NCI-H2227 (cell line): ENCODE results near the gene HDAC4.

Source experiments
- DNase-seq: peaks from one replicate; lab custom pipeline; 2025; ENCODE audit not compliant: unreplicated experiment; lab: John Stamatoyannopoulos, UW

The HDAC4 gene

DNA sequence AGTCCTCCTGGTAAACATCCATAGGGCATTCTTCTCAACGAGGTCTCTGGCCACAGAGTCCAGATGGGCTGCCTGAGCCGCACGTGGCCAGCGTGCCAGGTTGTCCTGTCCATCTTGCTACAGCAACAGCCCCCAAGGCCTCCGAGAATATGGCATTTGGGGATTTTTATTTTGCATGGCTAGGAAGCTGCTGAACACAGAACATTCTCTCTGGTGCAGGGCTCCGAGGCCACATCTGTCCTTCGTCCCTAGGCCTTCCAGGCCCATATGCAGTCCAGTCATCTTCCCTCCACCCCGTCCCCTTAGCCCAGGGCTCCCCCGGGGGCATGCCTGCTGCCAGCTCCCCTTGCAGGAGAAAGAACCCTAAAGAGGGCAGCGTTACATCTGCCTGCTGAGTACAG lies 2.3 kb downstream of the HDAC4 start:
- DNase-seq = no peak

DNA sequence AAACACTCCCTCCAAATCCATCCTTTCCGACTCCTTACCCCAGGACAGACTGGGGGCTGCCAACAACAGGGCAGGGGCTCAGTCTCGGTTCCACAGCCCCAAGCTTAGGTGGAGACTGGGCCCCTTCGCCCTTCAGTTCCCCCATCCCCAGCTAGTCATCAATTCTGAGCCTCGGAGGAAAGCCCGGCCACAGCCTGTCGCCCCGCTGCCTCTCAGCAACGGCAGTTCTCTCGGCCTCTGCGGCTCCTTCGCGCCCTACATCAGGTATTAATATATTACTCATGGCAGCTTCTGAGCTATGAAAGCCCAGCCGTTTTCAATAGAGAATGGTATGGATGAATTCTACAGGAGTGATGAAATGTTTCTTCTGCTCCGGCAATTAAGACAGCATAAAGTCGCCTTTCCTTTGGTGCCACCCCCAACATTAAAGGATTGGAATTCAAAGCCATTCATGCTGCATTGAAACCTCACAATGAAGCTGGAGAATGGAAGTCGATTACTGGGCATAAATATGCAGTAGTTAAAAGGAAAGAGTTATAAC lies 2.8 kb downstream of the HDAC4 start:
- no peak for DNase-seq

DNA sequence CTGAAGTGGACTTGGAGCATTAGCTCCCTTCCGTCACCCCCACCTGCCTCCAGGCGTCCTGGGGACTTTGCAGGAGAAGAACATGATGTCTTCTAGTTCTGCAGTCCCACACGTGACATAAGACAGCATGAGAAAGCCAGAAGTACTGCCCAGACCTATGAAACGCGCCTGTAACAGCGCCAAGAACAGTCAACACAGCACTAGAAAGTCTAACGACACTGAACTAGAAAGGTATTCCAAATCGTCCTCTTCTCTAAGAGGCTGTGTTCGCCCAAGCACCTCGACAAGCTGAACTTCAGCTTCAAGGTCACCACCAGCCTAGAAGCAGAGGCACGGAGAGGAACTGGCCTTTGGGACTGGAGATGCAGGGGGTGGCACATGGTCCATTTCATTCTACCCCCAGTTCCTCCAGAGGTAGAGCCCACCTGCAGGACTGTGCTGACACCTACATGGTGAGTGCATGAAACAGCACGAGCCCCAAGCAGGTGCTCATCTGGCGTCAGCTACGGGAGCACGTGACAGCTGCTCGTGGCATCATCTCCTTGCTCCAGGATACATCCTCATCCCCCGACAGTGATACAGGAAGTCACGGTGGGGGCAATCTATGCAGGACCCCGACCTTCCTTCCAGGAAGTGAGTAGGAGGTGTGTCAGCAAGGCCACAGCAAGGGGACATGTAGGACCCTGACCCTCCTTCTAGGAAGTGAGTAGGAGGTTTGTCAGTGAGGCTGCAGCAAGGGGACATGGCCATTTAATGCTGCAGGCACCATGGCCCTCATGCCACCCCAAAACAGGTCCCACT lies 3.7 kb downstream of the HDAC4 start:
- no peak for DNase-seq

DNA sequence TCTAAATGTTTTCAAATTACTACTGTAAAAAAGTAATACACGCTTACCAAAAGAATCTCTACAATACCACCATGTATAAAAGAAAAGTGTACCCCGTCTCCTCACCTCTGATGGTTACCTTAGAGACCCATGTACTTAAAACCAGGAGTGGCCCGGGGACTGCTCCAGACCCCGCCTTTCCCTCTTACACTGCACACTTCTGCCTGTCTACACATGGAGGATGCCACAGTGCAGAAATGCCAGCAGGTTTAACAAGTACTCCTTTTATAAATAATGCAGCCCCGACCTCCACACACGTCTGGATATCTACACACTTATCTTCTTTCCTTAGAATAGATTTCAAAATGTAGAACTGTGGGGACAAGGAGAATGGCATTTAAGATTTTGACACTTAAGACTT lies 5.3 kb downstream of the HDAC4 start:
- DNase-seq = no peak

DNA sequence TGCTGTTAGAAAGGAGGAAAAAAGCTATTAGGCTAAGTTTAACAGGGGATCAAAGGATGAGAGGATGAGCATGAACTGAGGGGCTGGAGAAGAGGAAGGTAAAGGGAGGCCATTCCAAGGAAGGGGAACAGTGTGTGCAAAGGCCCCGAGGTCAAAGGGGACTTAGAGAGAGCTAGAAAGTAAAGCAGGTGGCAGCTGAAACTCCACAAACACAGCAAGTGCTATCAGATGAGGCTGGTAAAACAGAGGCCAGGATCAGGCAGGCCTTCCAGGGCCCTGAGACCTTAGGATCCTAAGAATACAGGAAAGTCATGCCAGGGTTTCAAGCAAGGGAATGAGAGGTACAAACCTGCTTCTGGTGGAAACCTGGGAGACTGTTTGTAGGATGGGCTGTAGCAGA lies 5.8 kb downstream of the HDAC4 start:
- DNase-seq = no peak

DNA sequence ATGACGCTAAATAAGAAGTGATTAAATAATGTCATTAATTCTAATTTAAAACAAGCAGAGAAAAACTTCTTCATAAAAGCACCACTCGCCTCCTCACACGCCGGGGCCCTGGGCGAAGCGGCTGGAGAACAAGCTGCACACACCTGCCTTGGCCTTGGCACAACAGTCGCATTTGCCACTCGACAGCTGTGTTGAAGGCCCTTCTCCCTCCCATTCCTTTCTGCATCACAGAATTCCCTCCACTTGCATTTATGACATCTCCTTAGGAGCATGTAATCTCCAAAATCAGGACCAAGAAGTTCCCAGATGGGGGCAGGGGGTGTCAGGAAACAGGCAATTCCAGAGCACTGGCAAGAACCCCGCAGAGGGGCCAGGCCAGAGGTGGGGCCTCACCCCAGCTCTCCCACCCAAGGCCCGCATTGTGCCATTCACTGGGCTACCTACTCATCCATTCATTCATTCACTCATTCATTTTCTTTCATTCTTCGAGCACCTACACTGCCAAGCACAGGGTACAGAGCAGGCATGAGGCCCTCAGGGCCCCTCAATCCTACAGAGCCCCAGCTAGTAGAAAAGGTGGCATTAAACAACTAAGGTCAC lies 6.4 kb downstream of the HDAC4 start:
- DNase-seq = no peak

DNA sequence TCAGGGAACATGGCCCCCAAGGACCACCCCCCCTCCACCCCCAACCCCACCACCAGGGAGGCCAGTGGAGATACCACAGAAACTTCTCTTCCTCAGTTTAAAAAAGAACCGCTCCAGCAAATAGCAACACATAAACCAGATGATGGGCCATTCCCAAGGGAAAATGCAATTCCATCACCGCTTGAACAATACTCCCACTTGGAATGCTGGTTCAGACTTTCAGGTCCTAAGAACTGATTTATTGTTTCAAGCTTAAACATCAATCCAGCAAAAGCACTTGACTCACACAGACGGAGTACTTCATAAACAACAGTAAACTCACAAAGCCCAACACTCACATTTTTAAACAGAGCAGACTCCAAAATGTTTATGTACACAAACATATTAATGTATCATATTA lies 6.9 kb downstream of the HDAC4 start:
- DNase-seq = no peak

DNA sequence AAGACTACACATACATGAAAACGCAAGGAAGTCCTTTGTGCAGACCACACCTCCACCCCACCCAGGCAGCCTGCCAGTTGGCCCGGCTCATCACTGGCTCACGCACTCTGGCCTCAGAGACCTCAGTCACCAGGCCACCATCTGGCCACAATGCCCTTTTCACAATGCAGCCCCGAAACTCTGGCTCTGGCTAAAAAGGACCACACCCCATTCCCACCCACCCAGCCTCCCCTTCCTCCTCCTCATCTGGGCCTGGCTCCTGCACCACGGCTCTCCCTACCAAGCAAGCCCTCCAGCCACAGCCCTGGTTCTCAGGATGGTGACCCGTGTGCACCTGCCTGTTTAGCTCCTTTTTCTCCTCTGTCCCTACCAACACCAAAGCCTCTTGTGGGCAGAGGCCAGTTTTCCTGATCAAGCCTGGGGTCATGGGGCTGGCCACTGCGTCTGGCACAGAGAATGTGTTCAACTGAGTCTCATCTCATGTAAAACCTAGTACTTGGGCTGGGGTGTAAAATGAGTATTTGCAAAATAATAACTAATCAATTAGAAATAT lies 7.4 kb downstream of the HDAC4 start:
- DNase-seq = no peak

DNA sequence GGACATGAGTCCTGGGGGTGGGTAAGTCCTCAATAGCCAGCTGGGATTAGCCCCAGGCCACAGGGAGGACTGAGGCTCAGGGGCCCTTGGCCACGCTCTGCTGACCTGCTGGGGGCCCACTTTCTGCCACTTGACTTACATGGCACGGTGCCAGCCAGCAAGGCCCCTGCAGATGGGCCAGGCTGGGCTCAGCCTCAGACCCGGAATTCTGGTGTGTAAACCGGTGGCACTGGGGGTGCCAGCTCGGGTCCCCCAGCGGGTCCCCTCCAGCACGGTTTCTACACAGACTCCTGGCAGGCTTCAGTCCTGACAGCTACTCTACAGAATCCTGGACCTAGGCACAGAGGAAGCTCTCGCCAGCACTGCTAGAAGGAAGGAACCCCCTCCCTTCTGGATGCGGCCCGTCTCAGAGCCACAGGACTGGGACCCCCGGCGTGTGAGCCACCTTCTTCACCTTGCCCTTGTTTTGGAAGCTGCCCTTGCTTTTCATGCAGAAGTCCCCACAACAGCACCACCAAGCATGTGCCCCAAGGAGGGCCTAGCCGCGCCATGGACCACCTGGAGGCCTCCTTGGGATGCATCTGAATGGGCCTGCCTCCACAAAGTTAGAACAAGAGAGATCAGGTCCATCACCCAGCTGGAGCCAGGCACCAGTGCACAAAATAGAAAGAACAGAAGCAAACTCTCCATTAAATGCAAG lies 8.0 kb downstream of the HDAC4 start:
- DNase-seq = no peak

DNA sequence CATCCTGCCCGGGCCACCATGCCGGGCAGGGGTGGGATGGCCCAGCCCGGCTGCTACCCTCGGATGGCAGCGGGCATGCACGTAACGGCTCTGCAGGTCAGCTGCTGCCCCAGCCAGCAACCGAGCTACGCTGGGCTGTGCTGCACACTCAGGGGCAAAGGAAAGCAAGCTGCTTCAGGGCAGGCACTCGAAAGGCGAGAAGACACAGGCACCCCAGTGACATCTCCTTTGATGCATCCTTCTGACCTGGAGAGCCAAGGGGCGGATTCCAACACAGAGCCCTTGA lies 8.8 kb downstream of the HDAC4 start:
- no peak for DNase-seq

DNA sequence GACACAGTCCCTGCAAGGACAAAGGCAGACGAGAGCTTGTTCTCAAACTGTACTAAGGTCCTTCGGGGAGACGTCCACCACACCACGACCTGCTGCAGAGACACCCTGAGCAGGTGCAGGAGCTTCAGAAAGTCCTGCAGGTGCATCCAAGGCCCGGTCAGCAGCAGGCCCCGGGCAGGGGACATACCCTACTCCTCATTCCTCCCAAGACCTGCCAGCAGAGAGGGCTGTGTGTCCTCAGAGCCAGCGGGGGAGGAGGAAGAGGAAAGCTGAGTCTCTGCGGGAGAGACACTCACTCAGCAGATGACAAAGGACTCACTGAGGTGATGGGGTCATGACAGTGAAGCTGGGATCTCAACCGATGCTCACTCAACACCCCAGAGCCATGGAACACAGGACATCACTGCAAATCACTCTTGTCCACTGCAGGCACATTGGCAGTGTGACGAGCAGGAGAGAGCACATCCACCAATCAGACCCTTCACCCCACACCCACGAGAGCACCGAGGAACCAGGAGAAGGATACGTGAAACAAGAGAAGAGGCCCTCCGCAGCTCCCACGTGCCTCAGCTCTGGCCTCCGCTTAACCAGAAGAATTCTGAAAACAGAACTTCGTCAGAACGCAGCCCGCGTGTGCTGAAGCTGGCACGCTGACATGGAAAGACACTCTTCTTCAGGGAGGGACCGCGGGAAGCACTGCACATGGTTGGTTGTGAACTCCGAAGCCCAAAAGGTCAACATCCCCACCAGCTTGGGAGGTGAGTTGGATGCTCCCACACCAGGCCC lies 9.3 kb downstream of the HDAC4 start:
- no peak for DNase-seq

DNA sequence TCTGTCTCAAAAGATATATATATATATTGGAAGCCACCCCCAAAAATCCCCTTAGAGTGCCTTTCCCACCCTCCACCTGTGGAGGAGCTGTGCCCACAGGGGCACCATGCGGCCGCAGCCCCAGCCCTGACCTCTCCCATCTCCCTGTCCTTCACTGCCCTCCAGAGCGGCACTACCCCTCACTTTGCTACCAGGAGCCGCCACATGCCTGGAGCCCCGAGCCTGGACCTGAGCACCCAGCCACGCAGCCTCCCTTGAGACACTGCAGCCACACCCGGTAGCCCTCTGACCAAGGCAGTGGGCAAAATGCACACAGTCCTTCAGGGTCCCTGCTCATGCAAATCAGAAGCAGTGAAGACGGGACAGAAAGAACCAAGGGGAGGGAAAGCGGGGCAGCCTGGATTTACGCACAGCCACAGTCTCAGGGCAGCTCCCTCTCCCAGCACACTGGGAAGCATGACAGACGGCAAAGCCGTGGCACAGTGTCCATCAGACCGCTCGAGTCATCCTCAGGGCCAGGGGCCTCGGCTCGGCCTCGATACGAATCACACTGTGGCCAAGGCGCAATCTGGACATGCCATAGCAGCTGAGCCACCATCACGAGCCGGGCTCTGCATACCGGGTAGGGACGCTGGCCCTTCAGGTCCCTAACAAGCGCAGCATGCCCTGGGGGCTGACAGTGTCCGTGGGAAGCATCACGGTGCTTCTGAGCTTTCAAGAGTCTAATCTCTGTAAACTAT lies 10.1 kb downstream of the HDAC4 start:
- DNase-seq = no peak

DNA sequence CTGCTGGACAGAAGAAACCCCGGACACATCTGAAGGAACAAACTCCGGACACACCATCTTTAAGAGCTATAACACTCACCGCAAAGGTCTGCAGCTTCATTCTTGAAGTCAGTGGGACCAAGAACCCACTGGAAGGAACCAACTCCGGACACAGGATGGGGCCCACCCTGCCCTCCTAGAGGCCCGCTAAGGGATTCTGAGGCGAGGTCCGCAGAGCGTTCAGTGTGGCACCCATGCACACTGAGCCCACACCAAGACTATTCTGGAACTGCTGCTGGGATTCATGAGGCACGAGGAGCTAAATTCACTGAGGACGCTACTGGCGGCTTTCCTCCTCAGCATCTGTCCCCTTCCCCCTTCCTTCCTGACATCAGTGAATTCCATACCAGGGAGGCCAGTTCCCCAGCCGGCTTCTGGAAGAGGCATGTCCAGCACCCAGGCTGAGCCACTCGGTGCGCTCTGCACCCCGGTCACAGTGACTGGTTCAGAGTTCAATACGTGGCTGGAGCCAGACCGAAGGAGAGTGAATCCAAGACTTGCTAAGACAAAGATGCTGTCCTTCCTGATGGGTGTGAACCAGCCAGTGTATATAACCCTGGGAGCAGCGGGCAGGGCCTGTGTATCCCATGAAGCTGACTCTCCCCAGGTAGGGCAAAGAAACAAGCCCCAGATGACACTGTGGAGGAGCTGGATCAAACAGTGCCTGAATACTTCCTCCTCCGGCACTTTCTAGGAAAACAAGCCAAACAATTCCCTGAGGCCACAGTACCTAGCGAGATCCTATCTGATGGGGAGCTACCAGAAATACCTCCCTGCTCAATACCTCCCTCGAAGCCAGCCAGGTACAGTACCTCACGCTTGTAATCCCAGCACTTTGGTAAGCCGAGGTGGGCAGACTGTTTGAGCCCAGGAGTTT lies 11.1 kb downstream of the HDAC4 start:
- DNase-seq = no peak

DNA sequence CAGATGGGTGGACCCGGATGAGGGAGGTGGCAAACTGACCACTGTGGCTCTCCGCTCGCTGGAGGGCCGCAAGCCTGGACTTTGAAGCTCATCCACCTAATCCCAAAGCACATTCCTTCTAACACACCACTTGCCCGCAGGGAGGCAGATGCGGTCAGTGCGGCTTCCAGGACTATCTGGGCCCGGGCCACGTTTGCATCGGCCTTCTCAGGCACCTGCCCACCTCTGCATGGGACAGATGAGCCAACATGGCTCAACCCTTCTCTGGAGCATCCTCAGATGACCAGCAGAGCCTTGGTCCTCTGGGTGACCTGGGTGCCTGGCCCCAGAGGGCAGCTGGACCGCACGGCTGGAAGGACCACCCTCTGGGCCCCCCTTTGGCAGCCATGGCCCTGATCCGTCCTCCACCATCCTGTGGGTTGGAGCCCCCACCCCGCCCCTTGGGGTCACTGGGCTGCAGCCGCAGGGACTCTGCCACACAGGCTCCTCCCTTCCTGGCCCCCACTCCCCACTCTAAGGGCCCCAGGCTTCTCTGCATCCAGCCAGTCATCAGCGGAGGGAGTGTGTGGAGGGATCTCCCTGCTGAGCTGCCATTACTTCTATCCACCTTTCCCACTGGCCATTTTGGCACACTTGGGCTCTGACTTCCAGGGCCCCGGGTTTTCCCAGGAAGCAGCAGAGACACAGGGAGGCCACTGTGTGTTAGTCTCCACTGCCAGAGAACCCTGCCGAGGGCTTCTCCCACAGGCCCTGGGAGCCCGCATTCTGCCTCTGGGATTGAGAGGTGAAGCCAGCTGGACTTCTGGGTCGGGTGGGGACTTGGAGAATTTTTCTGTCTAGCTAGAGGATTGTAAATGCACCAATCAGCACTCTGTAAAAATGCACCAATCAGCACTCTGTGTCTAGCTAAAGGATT lies 12.3 kb downstream of the HDAC4 start:
- DNase-seq = no peak

DNA sequence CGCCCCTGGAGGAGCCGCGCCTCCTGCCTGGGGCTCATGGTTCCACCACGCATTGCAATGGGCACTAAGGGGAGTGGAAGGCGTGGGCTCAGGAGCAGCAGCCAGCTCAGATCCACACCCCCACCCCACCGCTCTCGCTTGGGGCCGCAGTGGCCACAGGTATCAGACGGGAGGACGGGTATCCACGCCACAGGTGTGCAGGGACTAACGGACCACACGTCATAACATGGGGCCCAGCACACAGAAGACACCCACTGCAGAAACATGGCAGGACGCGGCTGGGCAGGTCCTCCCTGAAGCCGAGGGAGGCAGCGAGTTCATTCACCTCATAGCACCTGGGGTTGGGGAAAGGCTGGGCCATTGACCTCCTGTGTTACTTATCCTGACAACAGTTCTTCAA lies 13.0 kb downstream of the HDAC4 start:
- no peak for DNase-seq

DNA sequence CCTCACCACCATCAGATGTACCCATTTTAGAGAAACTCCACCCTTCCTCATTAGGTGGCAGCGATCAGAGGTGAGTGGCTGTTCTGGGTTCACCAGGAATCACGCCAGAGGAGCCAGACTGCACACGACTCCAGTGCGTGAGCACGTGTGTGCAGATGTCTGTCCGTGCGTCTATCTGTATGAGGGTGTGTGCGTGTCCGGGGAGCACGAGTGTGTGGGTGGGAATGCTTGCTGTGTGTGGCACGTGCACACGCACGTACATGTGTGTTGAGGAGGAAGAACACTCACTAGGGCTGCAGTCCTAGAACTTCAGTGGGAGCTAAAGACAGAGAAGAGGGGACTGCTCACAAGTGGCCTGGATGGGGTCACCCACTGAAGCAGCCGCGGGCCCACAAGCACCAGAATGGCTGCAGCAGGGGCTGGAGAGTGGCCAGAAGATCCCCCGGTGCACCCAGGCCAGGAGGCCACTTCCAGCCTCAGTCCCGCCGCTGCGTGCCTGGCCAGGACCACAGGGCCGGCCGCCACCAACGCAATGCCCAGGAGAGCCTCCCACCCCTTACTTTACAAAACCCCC lies 13.9 kb downstream of the HDAC4 start:
- DNase-seq = no peak

DNA sequence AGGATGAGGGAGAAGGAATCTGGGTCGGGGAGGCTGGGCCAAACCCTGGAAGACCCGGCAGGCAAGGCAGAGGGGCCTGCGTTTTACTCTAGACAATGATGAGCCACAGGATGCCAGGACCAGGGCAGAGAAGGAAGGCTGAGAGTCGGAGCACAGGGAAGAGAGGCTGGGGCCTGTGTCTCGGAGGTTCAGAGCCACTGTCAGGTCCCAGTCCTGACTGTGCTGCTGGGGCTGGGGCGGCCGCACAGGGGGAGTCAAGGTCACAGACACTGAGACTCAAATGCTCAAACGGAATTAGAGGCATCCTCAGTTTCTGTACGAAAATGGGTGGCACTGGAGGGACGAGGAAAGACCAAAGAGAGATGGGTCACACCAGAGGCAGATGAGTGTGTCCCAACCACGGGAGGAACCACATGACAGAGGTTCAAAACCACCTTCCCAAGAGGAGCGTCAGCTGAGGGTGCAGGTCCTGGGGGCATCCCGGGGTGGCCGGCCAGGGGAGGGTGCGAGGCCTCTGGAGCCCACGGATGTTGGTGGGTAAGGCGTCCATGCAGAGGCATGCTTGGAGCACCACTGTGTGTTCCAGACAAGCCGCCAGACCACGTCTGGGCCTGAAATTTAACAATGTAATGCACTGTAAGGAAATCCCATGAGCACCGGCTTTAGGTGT lies 14.7 kb downstream of the HDAC4 start:
- DNase-seq = no peak
